HepG2 (cell line): ENCODE data around the gene KAT14. TPM values are rescaled to one million over a fixed set of nuclear protein-coding genes. Genes with fewer than 3 reads are reported as not detected.

Source experiments
- ARHGAP35 ChIP-seq: sonication (generic); formaldehyde crosslinking; IDR thresholded peaks from 2 replicates; pipeline ENCODE4 v1.9.0; 2022; ENCODE audit warnings: mild to moderate bottlenecking, inconsistent platforms, moderate library complexity, missing genetic modification reagents, borderline replicate concordance
- CEBPB ChIP-seq: IDR thresholded peaks from 2 replicates; pipeline ENCODE4 v1.6.1; 2011; ENCODE audit warnings: low read depth, low read length, improper control_type of control experiment, borderline replicate concordance
- CHD2 ChIP-seq: IDR thresholded peaks from 2 replicates; pipeline ENCODE4 v1.6.1; 2011; ENCODE audit warnings: low read depth, low read length, improper control_type of control experiment
- GATA4 ChIP-seq: sonication (generic); IDR thresholded peaks from 2 replicates; pipeline ENCODE4 v1.6.1; 2016; ENCODE audit warnings: antibody characterized with exemption, low read depth, borderline replicate concordance
- HMG20B ChIP-seq: conservative IDR thresholded peaks from 2 replicates; pipeline ENCODE4 v1.6.1; 2016; ENCODE audit warnings: missing genetic modification reagents, missing compliant biosample characterization
- MNT ChIP-seq: fragments of 450-650 bp; IDR thresholded peaks from 2 replicates; pipeline ENCODE4 v1.6.1; 2016
- MTA3 ChIP-seq: sonication (generic); formaldehyde crosslinking; IDR thresholded peaks from 2 replicates; pipeline ENCODE4 v1.4.0; 2020; ENCODE audit warnings: missing genetic modification reagents
- NFE2L2 ChIP-seq: fragments of 150-350 bp; IDR thresholded peaks from 2 replicates; pipeline ENCODE4 v1.6.1; 2014; ENCODE audit warnings: low read length
- NR2F1 ChIP-seq, 2 experiments: fragments of 450-650 bp in 1 of 2; formaldehyde crosslinking in 1 of 2; IDR thresholded peaks; 2 replicates each; pipeline versions ENCODE4 v1.5.0 to v1.6.1; 2016 to 2020; ENCODE audit warnings: mild to moderate bottlenecking in 1 of 2, missing compliant biosample characterization in 1 of 2, missing genetic modification reagents in 1 of 2, moderate library complexity in 1 of 2
- NR2F6 ChIP-seq, 2 experiments: IDR thresholded peaks; 2 replicates each; pipeline ENCODE4 v1.6.1; 2016; ENCODE audit warnings: antibody characterized with exemption in 1 of 2, mild to moderate bottlenecking in 1 of 2
- POLR2G ChIP-seq: fragments of 200-400 bp; formaldehyde crosslinking; IDR thresholded peaks from 2 replicates; pipeline ENCODE4 v1.6.1; 2018; ENCODE audit warnings: mild to moderate bottlenecking, low read depth, low read length, moderate library complexity
- PTBP1 ChIP-seq: fragments of 200-400 bp; formaldehyde crosslinking; IDR thresholded peaks from 2 replicates; pipeline ENCODE4 v1.6.1; 2018; ENCODE audit warnings: low read length, low read depth; ENCODE audit not compliant: poor library complexity, severe bottlenecking
- SKI ChIP-seq: fragments of 450-650 bp; IDR thresholded peaks from one replicate; pipeline ENCODE4 v1.6.1; 2018; ENCODE audit warnings: mild to moderate bottlenecking; ENCODE audit not compliant: partially characterized antibody
- SNAI1 ChIP-seq: sonication (generic); formaldehyde crosslinking; IDR thresholded peaks from 2 replicates; pipeline ENCODE4 v1.5.0; 2020; ENCODE audit warnings: mild to moderate bottlenecking, missing genetic modification reagents, borderline replicate concordance
- SOX13 ChIP-seq, 3 experiments: fragments of 450-650 bp in 1 of 3; sonication (generic) in 1 of 3; formaldehyde crosslinking in 1 of 3; IDR thresholded peaks in 2 of 3; conservative IDR thresholded peaks in 1 of 3; 2 replicates each; pipeline versions ENCODE4 v1.5.0 to v1.6.1; 2016 to 2020; ENCODE audit warnings: antibody characterized with exemption in 1 of 3, mild to moderate bottlenecking in 1 of 3, missing compliant biosample characterization in 1 of 3, missing genetic modification reagents in 1 of 3, moderate library complexity in 1 of 3
- WIZ ChIP-seq: sonication (generic); formaldehyde crosslinking; IDR thresholded peaks from 2 replicates; pipeline ENCODE4 v1.5.1; 2020; ENCODE audit warnings: mild to moderate bottlenecking, missing genetic modification reagents
- ZKSCAN8 ChIP-seq: IDR thresholded peaks from 2 replicates; pipeline ENCODE4 v1.6.1; 2016; ENCODE audit warnings: borderline replicate concordance, missing genetic modification reagents, missing compliant biosample characterization
- ZNF124 ChIP-seq: sonication (generic); formaldehyde crosslinking; IDR thresholded peaks from 2 replicates; pipeline ENCODE4 v1.4.0; 2020; ENCODE audit warnings: missing genetic modification reagents
- ZNF263 ChIP-seq: sonication (generic); formaldehyde crosslinking; IDR thresholded peaks from 2 replicates; pipeline ENCODE4 v1.4.0; 2020; ENCODE audit warnings: missing genetic modification reagents
- ZNF276 ChIP-seq: sonication (generic); formaldehyde crosslinking; IDR thresholded peaks from 2 replicates; pipeline ENCODE4 v1.4.0; 2020; ENCODE audit warnings: mild to moderate bottlenecking, low read depth, missing genetic modification reagents
- ZNF513 ChIP-seq: sonication (generic); formaldehyde crosslinking; conservative IDR thresholded peaks from 2 replicates; pipeline ENCODE4 v1.5.0; 2020; ENCODE audit warnings: missing genetic modification reagents
- ZNF576 ChIP-seq: sonication (generic); formaldehyde crosslinking; IDR thresholded peaks from 2 replicates; pipeline ENCODE4 v1.4.0; 2020; ENCODE audit warnings: mild to moderate bottlenecking, missing genetic modification reagents
- ZNF652 ChIP-seq: IDR thresholded peaks from 2 replicates; pipeline ENCODE4 v1.6.1; 2016; ENCODE audit warnings: low read depth, borderline replicate concordance
- ZNF775 ChIP-seq: sonication (generic); formaldehyde crosslinking; IDR thresholded peaks from 2 replicates; pipeline ENCODE4 v1.4.0; 2020; ENCODE audit warnings: missing genetic modification reagents, mild to moderate bottlenecking, moderate library complexity, borderline replicate concordance
- ZSCAN9 ChIP-seq: IDR thresholded peaks from 2 replicates; pipeline ENCODE4 v1.6.1; 2016; ENCODE audit warnings: borderline replicate concordance
- polyA plus RNA-seq, 8 experiments: library from polyadenylated mRNA; depleted of rRNA in 3 of 8; stranded (reverse) in 7 of 8; unstranded in 1 of 8; fragments of >200 nt; fragmentation: Illumina TruSeq in 4 of 8; extraction: Trizol in 4 of 8; gene quantifications; 2 replicates each; pipeline versions ENCODE4 v1.2.1 to v1.2.3, GENCODE V29; 2011 to 2016; ENCODE audit warnings: low read depth in 4 of 8, missing spikeins in 1 of 8, mixed read lengths in 1 of 8; ENCODE audit not compliant: insufficient read depth in 1 of 8
- total RNA-seq, 5 experiments: library from RNA; depleted of rRNA; stranded (reverse); fragments of >200 nt; fragmentation: Illumina TruSeq; extraction: Trizol; gene quantifications; 2 replicates each; pipeline ENCODE4 v1.2.3, GENCODE V29; 2016; ENCODE audit warnings: low read depth in 1 of 5

The KAT14 gene
- total and polyA plus RNA-seq, 2 of the 13 experiments (the other 11 are each of a cell fraction or from before 2014, with no cell fraction given): 5.1 to 15.1 TPM

- TF ChIP-seq PTBP1 (no peak), ZNF775 (CRISPR knock-in tag) (no peak), ZNF263 (no peak), ZKSCAN8 (0 out of 2 replicates have a peak, but pooled peaks have one; percentile 35), SKI (no peak), CHD2 (no peak), CEBPB (peak; percentile 63; the same call in 1 of the 2 replicates), HMG20B (CRISPR knock-in tag) (0 out of 2 replicates have a peak, but pooled peaks have one; percentile 22), ZNF576 (CRISPR knock-in tag) (no peak), SNAI1 (CRISPR knock-in tag) (no peak; the same call in 1 of the 2 replicates), ZNF652 (no peak), NR2F1 (CRISPR knock-in tag; IDR thresholded peaks at IDR 0.05) (no peak), ZSCAN9 (CRISPR knock-in tag) (no peak), NFE2L2 (peak; percentile 27; the same call in 1 of the 2 replicates), WIZ (no peak), ZNF276 (CRISPR knock-in tag) (no peak), MNT (no peak), NR2F6 (IDR thresholded peaks at IDR 0.05) (no peak), NR2F6 (CRISPR knock-in tag; IDR thresholded peaks at IDR 0.05) (peak; percentile 43; the same call in 1 of the 2 replicates), ZNF124 (CRISPR knock-in tag) (no peak), GATA4 (no peak), ARHGAP35 (CRISPR knock-in tag) (no peak), SOX13 (IDR thresholded peaks at IDR 0.05) (peak; percentile 50; the same call in 1 of the 2 replicates), SOX13 (CRISPR knock-in tag; conservative IDR thresholded peaks at IDR 0.05 in 1 of 2, IDR thresholded peaks at IDR 0.05 in 1 of 2) (peak in 1 of 2 experiments; percentile 91; a peak in 2 of 4 replicates), MTA3 (no peak), POLR2G (no peak; the same call in 1 of the 2 replicates), ZNF513 (CRISPR knock-in tag) (no peak)
These were observed 7.0 kb downstream of the KAT14 start (continued) for GRCh38 chr20:18144541-18145099.
